Pancreas (tissue), 10 donors: Measurements from ENCODE around the gene TBC1D17. TPM values are rescaled to one million over a fixed set of nuclear protein-coding genes. Genes with fewer than 3 reads are reported as not detected.

ENCODE experiments used
- ATAC-seq, 4 donors: fragments of 200-7000 bp; cut with Tn5 transposase; one replicate each; pipeline versions ENCODE4 v1.8.0 to v1.9.1; 2020; ENCODE audit warnings: mild to moderate bottlenecking in 4 of 4, moderate library complexity in 4 of 4
- DNase-seq, 6 donors: peaks; one replicate each; pipeline ENCODE4 v3.0.0-alpha.2; 2020
- FAIRE-seq: peaks from 2 replicates; lab custom pipeline; 2012; peaks lifted over from hg19 to GRCh38; lab: Jason Lieb, UNC
- H3K27ac ChIP-seq, 4 donors: fragments of 200-600 bp; sonication (generic); 1 replicate in 3 of 4; 2 replicates in 1 of 4; pipeline versions ENCODE4 v1.5.0 to v1.8.0; 2020
- H3K27me3 ChIP-seq, 4 donors: fragments of 200-600 bp; one replicate each; pipeline ENCODE4 v1.8.0; 2021
- H3K36me3 ChIP-seq, 3 donors: fragments of 200-600 bp; sonication (generic) in 1 of 3; one replicate each; pipeline versions ENCODE4 v1.5.0 to v1.8.0; 2020 to 2021
- H3K4me1 ChIP-seq, 3 donors: fragments of 200-600 bp; one replicate each; pipeline ENCODE4 v1.8.0; 2021
- H3K4me3 ChIP-seq, 4 donors: fragments of 200-600 bp; sonication (generic) in 2 of 4; one replicate each; pipeline versions ENCODE4 v1.5.0 to v1.8.0; 2020 to 2021
- H3K9me3 ChIP-seq, 4 donors: fragments of 200-600 bp; one replicate each; pipeline ENCODE4 v1.8.0; 2021
- CTCF ChIP-seq, 4 donors: fragments of 200-600 bp; sonication (generic) in 3 of 4; IDR thresholded peaks; one replicate each; pipeline versions ENCODE4 v1.5.0 to v1.8.0; 2021; ENCODE audit warnings: antibody characterized with exemption in 4 of 4
- WGBS, 2 donors: extraction: QIAGEN DNeasy Blood & Tissue Kit; methylation state at CpG; one replicate each; pipeline ENCODE4 v1.1.7; 2013; 5-methylcytosine and 5-hydroxymethylcytosine counted together
- intact Hi-C, 3 donors: fragments of 100-400 bp; cut with DNase I; formaldehyde crosslinking; loops; one replicate each; pipeline versions ENCODE4 v1.11.1 to v1.14.2; 2022
- polyA plus RNA-seq, 2 donors: library from polyadenylated mRNA; stranded (reverse); fragments of 200-250 nt; gene quantifications; one replicate each; pipeline ENCODE4 v1.2.3, GENCODE V29; 2013
- total RNA-seq, 6 donors: library from RNA; stranded (reverse); fragmentation: NEBNext Ultra II Directional in 4 of 6; extraction: Animal tissue kit (Norgen Biotek cat#: 25700) in 4 of 6; gene quantifications; one replicate each; pipeline versions ENCODE4 v1.2.1 to v1.2.4, GENCODE V29; 2021 to 2023
- donor health status: healthy with polysubstance abuse.
- donor health status: DM: no; HTN: no; CAD: no; lungs with moderate emphysema.
- donor health status: DM: no; HTN: no; CAD: no.
- donor health status: control.
- donor health status: control.
- donor health status: Bipolar disorder and iron deficiency.
- donor health status: DM: yes; HTN: yes; CAD: no.
- donor health status: DM: no; HTN: no; CAD: no.
- donor health status: DM: no; HTN: no; CAD: no.
- donor health status: DM: yes; HTN: yes; CAD: no.

TBC1D17 gene
- total and polyA plus RNA-seq, 8 donors, result 21.0 to 99.3 (median 31.3) TPM

GRCh38 chr19:49874503-49875157, 2.9 kb upstream of the TBC1D17 start:
- intact Hi-C loops, result no loop called here
- no peaks in the 10 kb centered on the region for H3K27me3 ChIP-seq
- 83 to 89% methylated on average over 11 of the region's 11 CpGs for WGBS, 2 donors
- H3K36me3 ChIP-seq, result no peaks in the 10 kb centered on the region
- no peaks in the 10 kb centered on the region for H3K9me3 ChIP-seq
- no peak overlapping the region for H3K27ac ChIP-seq
- peaks cover 7 to 18% (median 13%) of the 10 kb centered on the region in 3 donors for H3K4me1 ChIP-seq
- DNase-seq, result peak in 1 of 6 donors; percentile 32
- ATAC-seq, result no peak
- no peak for TF ChIP-seq CTCF (IDR thresholded peaks at IDR 0.05)
- no peak overlapping the region for H3K4me3 ChIP-seq
- no peak for FAIRE-seq

- H3K9me3 ChIP-seq, result no peaks in the 10 kb centered on the region
- no peak for ATAC-seq
- no peak for TF ChIP-seq CTCF (IDR thresholded peaks at IDR 0.05)
- peak overlapping the region in 1 of 4 donors; percentile 62 for H3K4me3 ChIP-seq
- 73 to 86% methylated on average over 4 of the region's 4 CpGs for WGBS, 2 donors
- intact Hi-C loops, result no loop called here
- H3K27me3 ChIP-seq, result no peaks in the 10 kb centered on the region
- FAIRE-seq, result no peak
- H3K36me3 ChIP-seq, result peaks cover 0 to 3% (median 2%) of the 10 kb centered on the region in 3 donors
- peaks cover 5 to 16% (median 11%) of the 10 kb centered on the region in 3 donors for H3K4me1 ChIP-seq
- DNase-seq, result peak in 2 of 6 donors; percentile 28 to 38
- no peak overlapping the region for H3K27ac ChIP-seq
These were observed 2.3 kb upstream of the TBC1D17 start for GRCh38 chr19:49875177-49875576.

GRCh38 chr19:49875857-49876421, 1.6 kb upstream of the TBC1D17 start:
- no peaks in the 10 kb centered on the region for H3K9me3 ChIP-seq
- no peak for FAIRE-seq
- peaks cover 0 to 11% (median 10%) of the 10 kb centered on the region in 3 donors for H3K36me3 ChIP-seq
- ATAC-seq, result peak in 3 of 4 donors; percentile 6 to 7 (median 7)
- no peaks in the 10 kb centered on the region for H3K27me3 ChIP-seq
- 0 to 1% methylated on average over 28 of the region's 28 CpGs for WGBS, 2 donors
- H3K4me3 ChIP-seq, result peak overlapping the region; percentile 62 to 85 (median 76)
- DNase-seq, result peak in 4 of 6 donors; percentile 29 to 84 (median 76)
- intact Hi-C loops, result no loop called here
- peak overlapping the region; percentile 90 to 98 (median 96) for H3K27ac ChIP-seq
- H3K4me1 ChIP-seq, result peaks cover 0 to 11% (median 8%) of the 10 kb centered on the region in 3 donors
- TF ChIP-seq CTCF (IDR thresholded peaks at IDR 0.05), result no peak

- FAIRE-seq, result peak; percentile 92
These were observed 981 bp upstream of the TBC1D17 start for GRCh38 chr19:49876422-49877019.

More at GRCh38 chr19:49876422-49877019, 981 bp upstream of the TBC1D17 start:
- no peak for TF ChIP-seq CTCF (IDR thresholded peaks at IDR 0.05)
- peak; percentile 72 to 83 (median 78) for ATAC-seq
- DNase-seq, result peak; percentile 97 to 99 (median 98)
- H3K27ac ChIP-seq, result peak overlapping the region; percentile 90 to 98 (median 96)
- H3K27me3 ChIP-seq, result no peaks in the 10 kb centered on the region
- H3K4me1 ChIP-seq, result peaks cover 0 to 11% (median 8%) of the 10 kb centered on the region in 3 donors
- WGBS, 2 donors, result 0% methylated on average over 46 of the region's 46 CpGs
- intact Hi-C loops, result no loop called here
- H3K4me3 ChIP-seq, result peak overlapping the region; percentile 62 to 85 (median 76)
- no peaks in the 10 kb centered on the region for H3K9me3 ChIP-seq
- peaks cover 0 to 17% (median 15%) of the 10 kb centered on the region in 3 donors for H3K36me3 ChIP-seq
